HL-60 (cell line): ENCODE results near the gene CEACAM8.
A peak's percentile ranks its signal among the peaks of the same experiment; 100 is the strongest.

ENCODE experiments used
- DNase-seq, 2 experiments: peaks; one replicate each; pipeline ENCODE4 v3.0.0-alpha.2; 2010 to 2020; ENCODE audit warnings: low read depth in 1 of 2, low spot score in 1 of 2
- H3K27ac ChIP-seq: fragments of 250-450 bp; sonication (Bioruptor Pico); replicated peaks from 2 replicates; pipeline ENCODE4 v1.5.1; 2020; ENCODE audit warnings: mild to moderate bottlenecking, moderate library complexity
- H3K27me3 ChIP-seq: fragments of 250-450 bp; sonication (Bioruptor Pico); 2 replicates; pipeline ENCODE4 v1.5.1; 2021; ENCODE audit warnings: mild to moderate bottlenecking, moderate library complexity; ENCODE audit not compliant: insufficient read depth, poor library complexity, severe bottlenecking
- H3K4me3 ChIP-seq: replicated peaks from 2 replicates; pipeline ENCODE4 v1.5.1; 2011; ENCODE audit warnings: mild to moderate bottlenecking, control low read depth, low read length; ENCODE audit not compliant: insufficient read depth
- GABPA ChIP-seq: IDR thresholded peaks from 2 replicates; pipeline ENCODE4 v1.6.1; 2012; ENCODE audit warnings: low read depth
- POLR2AphosphoS5 ChIP-seq: IDR thresholded peaks from 2 replicates; pipeline ENCODE4 v1.6.1; 2012; ENCODE audit warnings: low read depth
- SPI1 ChIP-seq: IDR thresholded peaks from 2 replicates; pipeline ENCODE4 v1.6.1; 2012; ENCODE audit warnings: low read depth, mild to moderate bottlenecking, borderline replicate concordance
- TF ChIP-seq, protein P1 (sequence below): IDR thresholded peaks from 2 replicates; pipeline ENCODE4 v1.6.1; 2012; ENCODE audit warnings: low read depth; ENCODE audit not compliant: insufficient replicate concordance
- TF ChIP-seq, protein P2 (sequence below): IDR thresholded peaks from one replicate; pipeline ENCODE4 v1.5.1; 2011; ENCODE audit warnings: low read length, control low read depth, inconsistent platforms; ENCODE audit not compliant: insufficient read depth

CEACAM8 gene

DNA sequence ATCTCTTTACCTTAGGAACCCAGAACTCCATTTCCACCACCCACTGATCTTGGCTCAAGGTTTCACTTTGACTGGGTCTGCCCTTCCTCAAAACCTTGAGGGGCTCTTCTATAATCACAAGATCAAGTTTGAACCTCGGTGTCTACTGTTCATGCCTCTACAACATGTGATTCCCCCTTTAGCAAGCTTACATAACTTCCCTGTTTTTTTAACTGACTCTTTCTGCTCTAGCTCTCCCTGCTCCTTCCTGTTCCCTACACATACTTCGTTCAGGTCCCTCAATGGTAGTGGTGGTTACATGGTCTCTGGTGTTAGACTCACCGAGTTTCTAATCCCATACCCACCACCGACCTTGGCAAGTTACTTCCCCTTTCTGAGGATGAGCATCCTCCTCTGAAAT, 26.7 kb downstream of the CEACAM8 start:
- Histone ChIP-seq H3K27me3 (no peaks in the 10 kb centered on the region), H3K4me3 (no peak overlapping the region), H3K27ac (peak overlapping the region; percentile 96)
- TF ChIP-seq POLR2AphosphoS5 (peak; percentile 44; the same call in 1 of the 2 replicates), GABPA (no peak), SPI1 (peak; percentile 50; the same call in 1 of the 2 replicates)
- TF ChIP-seq, protein P1, sequence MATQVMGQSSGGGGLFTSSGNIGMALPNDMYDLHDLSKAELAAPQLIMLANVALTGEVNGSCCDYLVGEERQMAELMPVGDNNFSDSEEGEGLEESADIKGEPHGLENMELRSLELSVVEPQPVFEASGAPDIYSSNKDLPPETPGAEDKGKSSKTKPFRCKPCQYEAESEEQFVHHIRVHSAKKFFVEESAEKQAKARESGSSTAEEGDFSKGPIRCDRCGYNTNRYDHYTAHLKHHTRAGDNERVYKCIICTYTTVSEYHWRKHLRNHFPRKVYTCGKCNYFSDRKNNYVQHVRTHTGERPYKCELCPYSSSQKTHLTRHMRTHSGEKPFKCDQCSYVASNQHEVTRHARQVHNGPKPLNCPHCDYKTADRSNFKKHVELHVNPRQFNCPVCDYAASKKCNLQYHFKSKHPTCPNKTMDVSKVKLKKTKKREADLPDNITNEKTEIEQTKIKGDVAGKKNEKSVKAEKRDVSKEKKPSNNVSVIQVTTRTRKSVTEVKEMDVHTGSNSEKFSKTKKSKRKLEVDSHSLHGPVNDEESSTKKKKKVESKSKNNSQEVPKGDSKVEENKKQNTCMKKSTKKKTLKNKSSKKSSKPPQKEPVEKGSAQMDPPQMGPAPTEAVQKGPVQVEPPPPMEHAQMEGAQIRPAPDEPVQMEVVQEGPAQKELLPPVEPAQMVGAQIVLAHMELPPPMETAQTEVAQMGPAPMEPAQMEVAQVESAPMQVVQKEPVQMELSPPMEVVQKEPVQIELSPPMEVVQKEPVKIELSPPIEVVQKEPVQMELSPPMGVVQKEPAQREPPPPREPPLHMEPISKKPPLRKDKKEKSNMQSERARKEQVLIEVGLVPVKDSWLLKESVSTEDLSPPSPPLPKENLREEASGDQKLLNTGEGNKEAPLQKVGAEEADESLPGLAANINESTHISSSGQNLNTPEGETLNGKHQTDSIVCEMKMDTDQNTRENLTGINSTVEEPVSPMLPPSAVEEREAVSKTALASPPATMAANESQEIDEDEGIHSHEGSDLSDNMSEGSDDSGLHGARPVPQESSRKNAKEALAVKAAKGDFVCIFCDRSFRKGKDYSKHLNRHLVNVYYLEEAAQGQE: no peak
- TF ChIP-seq, protein P2, sequence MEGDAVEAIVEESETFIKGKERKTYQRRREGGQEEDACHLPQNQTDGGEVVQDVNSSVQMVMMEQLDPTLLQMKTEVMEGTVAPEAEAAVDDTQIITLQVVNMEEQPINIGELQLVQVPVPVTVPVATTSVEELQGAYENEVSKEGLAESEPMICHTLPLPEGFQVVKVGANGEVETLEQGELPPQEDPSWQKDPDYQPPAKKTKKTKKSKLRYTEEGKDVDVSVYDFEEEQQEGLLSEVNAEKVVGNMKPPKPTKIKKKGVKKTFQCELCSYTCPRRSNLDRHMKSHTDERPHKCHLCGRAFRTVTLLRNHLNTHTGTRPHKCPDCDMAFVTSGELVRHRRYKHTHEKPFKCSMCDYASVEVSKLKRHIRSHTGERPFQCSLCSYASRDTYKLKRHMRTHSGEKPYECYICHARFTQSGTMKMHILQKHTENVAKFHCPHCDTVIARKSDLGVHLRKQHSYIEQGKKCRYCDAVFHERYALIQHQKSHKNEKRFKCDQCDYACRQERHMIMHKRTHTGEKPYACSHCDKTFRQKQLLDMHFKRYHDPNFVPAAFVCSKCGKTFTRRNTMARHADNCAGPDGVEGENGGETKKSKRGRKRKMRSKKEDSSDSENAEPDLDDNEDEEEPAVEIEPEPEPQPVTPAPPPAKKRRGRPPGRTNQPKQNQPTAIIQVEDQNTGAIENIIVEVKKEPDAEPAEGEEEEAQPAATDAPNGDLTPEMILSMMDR: no peak
- DNase-seq: peak in 1 of 2 experiments; percentile 94

- H3K27ac ChIP-seq: peak overlapping the region; percentile 96
- DNase-seq: no peak
- no peak overlapping the region for H3K4me3 ChIP-seq
- H3K27me3 ChIP-seq: no peaks in the 10 kb centered on the region
- no peak for TF ChIP-seq GABPA
- TF ChIP-seq, protein P1: no peak
- no peak for TF ChIP-seq POLR2AphosphoS5
- TF ChIP-seq SPI1: no peak
- TF ChIP-seq, protein P2: no peak
Measured at GRCh38 chr19:42567567-42567966, 27.2 kb downstream of the CEACAM8 start.

GRCh38 chr19:42563352-42564210, 31.1 kb downstream of the CEACAM8 start:
- TF ChIP-seq POLR2AphosphoS5 (no peak), SPI1 (no peak), GABPA (no peak)
- TF ChIP-seq, protein P1: no peak
- TF ChIP-seq, protein P2: peak; percentile 49
- Histone ChIP-seq H3K27me3 (no peaks in the 10 kb centered on the region), H3K27ac (no peak overlapping the region), H3K4me3 (no peak overlapping the region)
- DNase-seq: peak; percentile 38 to 61
